CD14-positive monocyte (primary cell): ENCODE results near the gene RHBG. TPM values are rescaled to one million over a fixed set of nuclear protein-coding genes. Genes with fewer than 3 reads are reported as not detected.

Experiments
- DNase-seq, 3 donors: peaks; one replicate each; pipeline ENCODE4 v3.0.0-alpha.2; 2011 to 2022
- H2AFZ ChIP-seq: 2 replicates; pipeline ENCODE4 v1.6.0; 2012; ENCODE audit warnings: mild to moderate bottlenecking, low read depth, low read length, inconsistent platforms; ENCODE audit not compliant: insufficient read depth, poor library complexity, severe bottlenecking
- H3K27ac ChIP-seq, 2 donors: 1 replicate in 1 of 2; 2 replicates in 1 of 2; pipeline ENCODE4 v1.5.1; 2012 to 2013; ENCODE audit warnings: low read length in 2 of 2, control low read depth in 1 of 2, inconsistent platforms in 1 of 2, low read depth in 1 of 2, mild to moderate bottlenecking in 1 of 2
- H3K27me3 ChIP-seq, 2 donors: one replicate each; pipeline versions ENCODE4 v1.6.0 to v1.6.1; 2011 to 2013; ENCODE audit warnings: low read length in 2 of 2; ENCODE audit not compliant: control insufficient read depth in 2 of 2, insufficient read depth in 2 of 2
- H3K36me3 ChIP-seq, 2 donors: replicated peaks in 1 of 2; 1 replicate in 1 of 2; 2 replicates in 1 of 2; pipeline versions ENCODE4 v1.5.1 to v1.6.1; 2012 to 2013; ENCODE audit warnings: low read length in 2 of 2, control low read depth in 1 of 2, inconsistent platforms in 1 of 2, mild to moderate bottlenecking in 1 of 2; ENCODE audit not compliant: insufficient read depth in 2 of 2, control insufficient read depth in 1 of 2
- H3K4me1 ChIP-seq, 2 donors: 1 replicate in 1 of 2; 2 replicates in 1 of 2; pipeline versions ENCODE4 v1.5.1 to v1.6.1; 2012 to 2013; ENCODE audit warnings: low read length in 2 of 2, control low read depth in 1 of 2, inconsistent platforms in 1 of 2, mild to moderate bottlenecking in 1 of 2, moderate library complexity in 1 of 2; ENCODE audit not compliant: insufficient read depth in 2 of 2, control insufficient read depth in 1 of 2
- H3K4me2 ChIP-seq: replicated peaks from 2 replicates; pipeline ENCODE3; 2012; ENCODE audit warnings: low read length, moderate library complexity, mild to moderate bottlenecking; ENCODE audit not compliant: poor library complexity, severe bottlenecking; ENCODE audit errors: extremely low read depth
- H3K4me3 ChIP-seq, 3 experiments: fragments of 200-600 bp in 1 of 3; sonication (generic) in 1 of 3; replicated peaks in 1 of 3; 1 replicate in 2 of 3; 2 replicates in 1 of 3; pipeline ENCODE4 v1.5.1; 2011 to 2013; ENCODE audit warnings: low read length in 3 of 3, mild to moderate bottlenecking in 3 of 3, control low read depth in 2 of 3, low read depth in 2 of 3, inconsistent platforms in 1 of 3, moderate library complexity in 1 of 3
- H3K79me2 ChIP-seq: 2 replicates; pipeline ENCODE4 v1.6.0; 2012; ENCODE audit warnings: mild to moderate bottlenecking, control low read depth, inconsistent platforms, low read length, moderate library complexity; ENCODE audit not compliant: insufficient read depth
- H3K9ac ChIP-seq: 2 replicates; pipeline ENCODE4 v1.6.0; 2017; ENCODE audit warnings: low read length, mild to moderate bottlenecking; ENCODE audit not compliant: insufficient read depth, poor library complexity, severe bottlenecking
- H3K9me3 ChIP-seq, 2 donors: replicated peaks in 1 of 2; 1 replicate in 1 of 2; 2 replicates in 1 of 2; pipeline versions ENCODE4 v1.5.1 to v1.6.1; 2012 to 2013; ENCODE audit warnings: low read length in 2 of 2, control low read depth in 1 of 2; ENCODE audit not compliant: control insufficient read depth in 1 of 2, insufficient read depth in 1 of 2
- H4K20me1 ChIP-seq: 2 replicates; pipeline ENCODE4 v1.6.0; 2012; ENCODE audit warnings: mild to moderate bottlenecking, low read length, control low read depth, moderate library complexity; ENCODE audit not compliant: insufficient read depth
- H3K27ac Mint-ChIP-seq, 7 donors: one replicate each; pipeline ENCODE4 v1.8.0; 2020; ENCODE audit warnings: mild to moderate bottlenecking in 7 of 7, mixed read lengths in 7 of 7, moderate library complexity in 6 of 7, inconsistent platforms in 2 of 7
- H3K27me3 Mint-ChIP-seq, 3 donors: one replicate each; pipeline ENCODE4 v1.8.0; 2021 to 2022; ENCODE audit warnings: low read depth in 3 of 3, mild to moderate bottlenecking in 3 of 3, mixed read lengths in 3 of 3, moderate library complexity in 3 of 3, inconsistent platforms in 1 of 3
- H3K36me3 Mint-ChIP-seq, 2 donors: one replicate each; pipeline ENCODE4 v1.8.0; 2020; ENCODE audit warnings: mixed read lengths in 2 of 2, inconsistent platforms in 1 of 2, mild to moderate bottlenecking in 1 of 2
- H3K4me1 Mint-ChIP-seq: one replicate; pipeline ENCODE4 v1.8.0; 2020; ENCODE audit warnings: mild to moderate bottlenecking, mixed read lengths
- H3K4me3 Mint-ChIP-seq, 2 donors: one replicate each; pipeline ENCODE4 v1.8.0; 2020; ENCODE audit warnings: mild to moderate bottlenecking in 2 of 2, mixed read lengths in 2 of 2, moderate library complexity in 1 of 2
- H3K9me3 Mint-ChIP-seq, 7 donors: one replicate each; pipeline ENCODE4 v1.8.0; 2020 to 2022; ENCODE audit warnings: mixed read lengths in 7 of 7, mild to moderate bottlenecking in 6 of 7, moderate library complexity in 6 of 7, inconsistent platforms in 2 of 7
- CTCF ChIP-seq: fragments of 200-600 bp; IDR thresholded peaks from one replicate; pipeline ENCODE4 v1.8.0; 2022; ENCODE audit warnings: antibody characterized with exemption, mild to moderate bottlenecking
- WGBS: methylation state at CpG from one replicate; pipeline ENCODE4 v1.1.5; 2013; ENCODE audit warnings: missing lambda C conversion rate; ENCODE audit not compliant: insufficient coverage; 5-methylcytosine and 5-hydroxymethylcytosine counted together
- intact Hi-C, 2 donors: fragments of 100-400 bp; cut with micrococcal nuclease; formaldehyde crosslinking; loops; one replicate each; pipeline versions ENCODE4 v1.15.0 to v1.15.1; 2023
- polyA plus RNA-seq, 3 donors: library from polyadenylated mRNA; depleted of rRNA in 1 of 3; unstranded in 2 of 3; stranded (reverse) in 1 of 3; fragments of 300-500 nt in 2 of 3; fragments of >200 nt in 1 of 3; fragmentation: Illumina TruSeq in 2 of 3; gene quantifications; 1 replicate in 2 of 3; 2 replicates in 1 of 3; pipeline ENCODE4 v1.2.3, GENCODE V29; 2012 to 2021

RHBG gene
- polyA plus RNA-seq, 3 donors: 0.08 TPM; not detected in 2

DNA sequence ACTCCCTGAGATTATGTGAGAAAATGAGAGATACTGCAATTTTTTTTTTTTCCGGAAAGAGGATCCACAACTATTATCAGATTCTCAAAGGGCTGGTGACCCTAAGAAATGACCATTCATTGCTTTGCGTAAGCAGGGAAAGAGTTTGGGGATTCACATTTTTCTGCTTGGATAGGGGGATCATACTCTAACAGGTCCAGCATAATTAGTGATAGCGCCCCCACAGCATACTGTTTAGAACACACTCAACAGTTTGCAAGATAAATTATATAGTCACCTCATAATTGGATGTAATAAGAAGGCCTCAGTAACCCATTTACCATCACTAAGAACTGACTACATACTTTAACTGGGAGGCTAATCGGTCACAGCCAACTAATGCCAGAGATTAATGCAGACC lies 32.8 kb upstream of the RHBG start:
- Mint-ChIP-seq H3K27me3 (no peaks in the 10 kb centered on the region), H3K27ac (peak overlapping the region in 1 of 7 donors; percentile 6), H3K4me3 (no peak overlapping the region), H3K4me1 (peaks cover 18% of the 10 kb centered on the region), H3K9me3 (peaks cover 0 to 2% (median 0%) of the 10 kb centered on the region in 7 donors), H3K36me3 (peaks cover 41 to 45% of the 10 kb centered on the region in 2 donors)
- Histone ChIP-seq H3K4me2 (peak overlapping the region; percentile 87), H3K36me3 (peaks cover 44 to 47% of the 10 kb centered on the region in 2 donors), H2AFZ (no peak overlapping the region), H4K20me1 (peaks cover 31% of the 10 kb centered on the region), H3K9ac (no peak overlapping the region), H3K4me1 (peaks cover 18 to 20% of the 10 kb centered on the region in 2 donors), H3K27ac (no peak overlapping the region), H3K79me2 (peaks cover 50% of the 10 kb centered on the region), H3K4me3 (no peak overlapping the region), H3K27me3 (no peaks in the 10 kb centered on the region), H3K9me3 (no peaks in the 10 kb centered on the region)
- intact Hi-C loops: loop anchor here in 1 of 2 donors (10.0 kb wide), 1 partner anchor 61 kb away; no protein-coding TSS in a partner anchor
- 88% methylated on average over 1 of the region's 4 CpGs for WGBS
- no peak for TF ChIP-seq CTCF
- DNase-seq: no peak

DNA sequence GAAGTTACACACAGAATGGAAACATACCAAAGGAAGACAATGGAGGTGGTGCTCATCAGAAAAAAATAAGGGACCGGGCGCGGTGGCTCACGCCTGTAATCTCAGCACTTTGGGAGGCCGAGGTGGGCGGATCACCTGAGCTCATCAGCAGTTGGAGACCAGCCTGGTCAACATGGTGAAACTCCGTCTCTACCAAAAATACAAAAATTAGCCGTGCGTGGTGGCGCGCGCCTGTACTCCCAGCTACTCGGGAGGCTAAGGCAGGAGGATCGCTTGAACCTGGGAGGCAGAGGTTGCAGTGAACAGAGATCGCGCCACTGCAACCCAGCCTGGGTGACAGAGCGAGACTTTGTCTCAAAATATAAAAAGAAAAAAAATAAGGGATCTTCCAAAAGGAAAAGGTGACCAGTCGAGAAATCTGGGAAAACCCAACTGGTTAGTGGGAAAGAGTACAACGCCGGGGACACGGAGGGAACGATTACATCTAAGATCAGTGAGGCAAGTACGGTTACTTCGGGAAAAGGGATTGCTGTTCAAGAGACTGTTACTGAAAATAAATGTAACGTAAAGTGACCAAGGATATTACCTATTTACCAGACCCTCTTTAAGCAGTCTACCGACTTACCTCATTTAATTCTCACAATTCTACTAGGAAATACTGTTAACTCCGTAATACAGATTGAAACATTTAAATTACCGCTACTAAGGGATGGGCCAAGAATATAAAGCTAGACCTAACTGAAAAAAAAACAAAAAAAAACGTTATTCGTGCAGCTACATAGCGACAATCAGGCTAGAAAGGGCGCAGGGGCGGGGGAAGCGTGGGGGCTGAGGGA lies 31.7 kb upstream of the RHBG start:
- Histone ChIP-seq H3K9me3 (no peaks in the 10 kb centered on the region), H3K4me1 (peaks cover 18 to 20% of the 10 kb centered on the region in 2 donors), H3K27ac (peak overlapping the region; percentile 57 to 66), H3K4me3 (peak overlapping the region; percentile 53 to 94 (median 84)), H2AFZ (peak overlapping the region; percentile 87), H4K20me1 (peaks cover 31% of the 10 kb centered on the region), H3K9ac (peak overlapping the region; percentile 55), H3K27me3 (no peaks in the 10 kb centered on the region), H3K36me3 (peaks cover 36 to 37% of the 10 kb centered on the region in 2 donors), H3K79me2 (peaks cover 47% of the 10 kb centered on the region), H3K4me2 (peak overlapping the region; percentile 87)
- Mint-ChIP-seq H3K36me3 (peaks cover 33 to 35% of the 10 kb centered on the region in 2 donors), H3K4me3 (peak overlapping the region; percentile 98), H3K27me3 (no peaks in the 10 kb centered on the region), H3K27ac (peak overlapping the region; percentile 91 to 98 (median 95)), H3K4me1 (peaks cover 18% of the 10 kb centered on the region), H3K9me3 (peaks cover 0 to 2% (median 0%) of the 10 kb centered on the region in 7 donors)
- 52% methylated on average over 28 of the region's 34 CpGs for WGBS
- intact Hi-C loops: loop anchor here in 1 of 2 donors (10.0 kb wide), 1 partner anchor 62 kb away; no protein-coding TSS in a partner anchor
- no peak for DNase-seq
- no peak for TF ChIP-seq CTCF
